ENCODE measurements around the gene DDX23. TPM values are rescaled to one million over a fixed set of nuclear protein-coding genes. Genes with fewer than 3 reads are reported as not detected.

DDX23 gene
- total RNA-seq, 1 donor from 2014 or later: 72.4 TPM

GRCh38 chr12:48823281-48823680 is 28.7 kb downstream of the DDX23 start:
- DNase-seq (ENCODE audit: low read depth in 2 of 2): no peak

- no peak for DNase-seq (ENCODE audit: low read depth in 2 of 2)
Observed at GRCh38 chr12:48822711-48823110, 29.3 kb downstream of the DDX23 start.

- DNase-seq (ENCODE audit: low read depth in 2 of 2): no peak
Observed at GRCh38 chr12:48822139-48822538, 29.8 kb downstream of the DDX23 start.

- no peak for DNase-seq (ENCODE audit: low read depth in 2 of 2)
Observed at GRCh38 chr12:48819986-48820725, 31.8 kb downstream of the DDX23 start.

GRCh38 chr12:48818831-48819590 is 33.0 kb downstream of the DDX23 start:
- no peak for DNase-seq (ENCODE audit: low read depth in 2 of 2)

- peak; percentile 9 to 70 for DNase-seq (ENCODE audit: low read depth in 2 of 2)
Observed at GRCh38 chr12:48817873-48818830, 33.8 kb downstream of the DDX23 start, which contains the start of gene CACNB3. Gene CACNB3 (plus strand): TSS chr12:48818496. CDS start chr12:48818930, 434 bp downstream.

GRCh38 chr12:48816143-48816854 is 35.7 kb downstream of the DDX23 start:
- peak in 1 of 2 donors; percentile 23 for DNase-seq (ENCODE audit: low read depth in 2 of 2)

GRCh38 chr12:48815126-48816110 is 36.5 kb downstream of the DDX23 start:
- DNase-seq (ENCODE audit: low read depth in 2 of 2): peak; percentile 41 to 76

GRCh38 chr12:48814262-48815125 is 37.5 kb downstream of the DDX23 start:
- DNase-seq (ENCODE audit: low read depth in 2 of 2): peak; percentile 74 to 86

GRCh38 chr12:48813465-48814261 is 38.3 kb downstream of the DDX23 start:
- no peak for DNase-seq (ENCODE audit: low read depth in 2 of 2)

- no peak for DNase-seq (ENCODE audit: low read depth in 2 of 2)
Observed at GRCh38 chr12:48812389-48812788, 39.6 kb downstream of the DDX23 start.

GRCh38 chr12:48811437-48812090 is 40.4 kb downstream of the DDX23 start:
- no peak for DNase-seq (ENCODE audit: low read depth in 2 of 2)

- DNase-seq (ENCODE audit: low read depth in 2 of 2): peak in 1 of 2 donors; percentile 64
Observed at GRCh38 chr12:48810903-48811431, 41.0 kb downstream of the DDX23 start.

GRCh38 chr12:48807981-48808380 is 44.0 kb downstream of the DDX23 start:
- no peak for DNase-seq (ENCODE audit: low read depth in 2 of 2)

- DNase-seq (ENCODE audit: low read depth in 2 of 2): no peak
Observed at GRCh38 chr12:48803675-48804074, 48.3 kb downstream of the DDX23 start.

GRCh38 chr12:48800971-48801370 is 51.0 kb downstream of the DDX23 start:
- no peak for DNase-seq (ENCODE audit: low read depth in 2 of 2)

GRCh38 chr12:48800457-48800856 is 51.5 kb downstream of the DDX23 start:
- no peak for DNase-seq (ENCODE audit: low read depth in 2 of 2)
